ENCODE measurements around the gene MGME1.

GRCh38 chr20:18005170-18005989 lies 36.6 kb downstream of the MGME1 start:
- TF ChIP-seq EZH2 (IDR thresholded peaks at IDR 0.05; ENCODE audit: low read length, unreplicated experiment), result no peak
- no peak for TF ChIP-seq CTCF (conservative IDR thresholded peaks at IDR 0.05; ENCODE audit: low read depth, low read length)
- TF ChIP-seq EZH2phosphoT487 (IDR thresholded peaks at IDR 0.05; ENCODE audit: borderline replicate concordance, low read length), result no peak
